Vagina (tissue), 2 donors: ENCODE data around the gene C22orf23.

Experiments
- POLR2A ChIP-seq, 2 donors: fragments of 450-650 bp; IDR thresholded peaks; one replicate each; pipeline ENCODE4 v1.6.1; 2017; ENCODE audit warnings: antibody characterized with exemption in 2 of 2, mild to moderate bottlenecking in 2 of 2, moderate library complexity in 2 of 2
- POLR2AphosphoS5 ChIP-seq, 2 donors: sonication (generic); formaldehyde crosslinking; IDR thresholded peaks; one replicate each; pipeline ENCODE4 v1.9.0; 2017; ENCODE audit warnings: antibody characterized with exemption in 2 of 2, mild to moderate bottlenecking in 2 of 2, low read depth in 1 of 2; ENCODE audit not compliant: insufficient read depth in 1 of 2
- TF ChIP-seq, protein P1 (sequence below), 3 experiments: fragments of 450-650 bp in 2 of 3; fragments of 200-600 bp in 1 of 3; sonication (generic) in 1 of 3; IDR thresholded peaks; one replicate each; pipeline ENCODE4 v1.5.1; 2017 to 2019; ENCODE audit warnings: antibody characterized with exemption in 3 of 3, mild to moderate bottlenecking in 2 of 3, moderate library complexity in 2 of 3

DNA sequence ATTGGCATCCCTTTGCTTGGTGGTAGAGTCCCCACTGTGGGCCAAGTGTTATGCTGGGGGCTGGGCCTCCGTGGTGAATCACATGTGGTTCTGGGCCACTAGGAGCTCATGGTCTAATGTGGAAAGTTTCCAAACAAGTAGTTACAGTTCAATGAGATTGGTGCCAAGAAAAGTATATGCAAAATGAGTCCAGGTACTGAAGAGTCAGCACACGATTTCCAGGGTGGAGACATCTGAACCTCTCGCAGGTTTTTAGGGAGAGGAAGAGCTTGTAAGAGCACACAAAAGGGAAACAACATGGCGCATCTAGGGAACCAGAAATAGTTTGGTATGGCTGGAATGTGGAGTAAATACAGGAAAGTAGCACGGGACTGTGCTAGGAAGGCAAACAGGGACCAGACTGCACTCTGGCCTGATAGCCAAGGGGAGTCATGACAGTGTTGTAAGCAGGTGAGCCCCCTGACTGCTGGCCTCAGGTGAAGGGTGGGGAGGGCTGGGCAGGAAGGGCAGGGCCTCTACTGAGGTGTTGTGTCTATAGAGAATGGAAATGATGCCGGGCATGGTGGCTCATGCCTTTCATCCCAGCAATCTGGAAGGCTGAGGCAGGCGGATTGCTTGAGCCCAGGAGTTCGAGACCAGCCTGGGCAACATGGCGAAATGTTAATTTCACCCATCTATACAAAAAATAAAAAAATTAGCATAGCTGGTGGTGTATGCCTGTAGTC lies 12.7 kb upstream of the C22orf23 start:
- TF ChIP-seq, protein P1, sequence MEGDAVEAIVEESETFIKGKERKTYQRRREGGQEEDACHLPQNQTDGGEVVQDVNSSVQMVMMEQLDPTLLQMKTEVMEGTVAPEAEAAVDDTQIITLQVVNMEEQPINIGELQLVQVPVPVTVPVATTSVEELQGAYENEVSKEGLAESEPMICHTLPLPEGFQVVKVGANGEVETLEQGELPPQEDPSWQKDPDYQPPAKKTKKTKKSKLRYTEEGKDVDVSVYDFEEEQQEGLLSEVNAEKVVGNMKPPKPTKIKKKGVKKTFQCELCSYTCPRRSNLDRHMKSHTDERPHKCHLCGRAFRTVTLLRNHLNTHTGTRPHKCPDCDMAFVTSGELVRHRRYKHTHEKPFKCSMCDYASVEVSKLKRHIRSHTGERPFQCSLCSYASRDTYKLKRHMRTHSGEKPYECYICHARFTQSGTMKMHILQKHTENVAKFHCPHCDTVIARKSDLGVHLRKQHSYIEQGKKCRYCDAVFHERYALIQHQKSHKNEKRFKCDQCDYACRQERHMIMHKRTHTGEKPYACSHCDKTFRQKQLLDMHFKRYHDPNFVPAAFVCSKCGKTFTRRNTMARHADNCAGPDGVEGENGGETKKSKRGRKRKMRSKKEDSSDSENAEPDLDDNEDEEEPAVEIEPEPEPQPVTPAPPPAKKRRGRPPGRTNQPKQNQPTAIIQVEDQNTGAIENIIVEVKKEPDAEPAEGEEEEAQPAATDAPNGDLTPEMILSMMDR (IDR thresholded peaks at IDR 0.05), result no peak
- TF ChIP-seq POLR2A (IDR thresholded peaks at IDR 0.05), result no peak
- no peak for TF ChIP-seq POLR2AphosphoS5 (IDR thresholded peaks at IDR 0.05; ENCODE audit: insufficient read depth in 1 of 2, low read depth in 1 of 2)
